Measurements from ENCODE around the gene TP53I11.

TP53I11 gene

DNA sequence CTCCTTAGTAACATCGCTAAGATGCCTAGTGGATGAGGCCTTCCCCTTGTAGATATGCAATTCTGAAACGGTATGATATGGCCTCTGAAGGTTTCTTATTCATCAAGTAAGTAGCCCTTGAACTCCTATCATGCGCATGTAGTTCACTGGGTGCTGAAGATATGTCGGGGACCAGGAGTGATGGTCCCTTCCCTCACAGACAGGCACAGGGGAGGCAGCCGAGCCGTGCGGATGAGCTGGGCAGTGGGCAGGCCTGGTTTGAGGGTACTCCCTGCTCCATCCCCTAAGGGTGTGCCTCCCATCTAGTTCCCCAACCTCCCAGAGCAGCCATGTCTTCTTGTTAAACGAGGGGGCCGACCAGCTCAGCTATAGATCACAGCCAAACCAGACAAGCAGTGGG, 40.1 kb downstream of the TP53I11 start:
- ATAC-seq, result no peak
- TF ChIP-seq TOX (CRISPR knock-in tag; IDR thresholded peaks at IDR 0.05; ENCODE audit: borderline replicate concordance) (no peak), ESRRG (CRISPR knock-in tag; IDR thresholded peaks at IDR 0.05) (no peak), CSDC2 (CRISPR knock-in tag; IDR thresholded peaks at IDR 0.05) (no peak), CREB5 (CRISPR knock-in tag; IDR thresholded peaks at IDR 0.05; ENCODE audit: low read depth) (no peak), OSR1 (CRISPR knock-in tag; IDR thresholded peaks at IDR 0.05) (no peak), PPARA (CRISPR knock-in tag; IDR thresholded peaks at IDR 0.05; ENCODE audit: borderline replicate concordance) (no peak), SNAI2 (CRISPR knock-in tag; IDR thresholded peaks at IDR 0.05) (no peak), ZFP3 (CRISPR knock-in tag; IDR thresholded peaks at IDR 0.05) (no peak), ZNF8 (CRISPR knock-in tag; IDR thresholded peaks at IDR 0.05) (no peak), ZFP30 (CRISPR knock-in tag; IDR thresholded peaks at IDR 0.05) (no peak), ZNF565 (CRISPR knock-in tag; conservative IDR thresholded peaks at IDR 0.05; ENCODE audit: low read depth) (no peak)
- TF ChIP-seq, protein P1, sequence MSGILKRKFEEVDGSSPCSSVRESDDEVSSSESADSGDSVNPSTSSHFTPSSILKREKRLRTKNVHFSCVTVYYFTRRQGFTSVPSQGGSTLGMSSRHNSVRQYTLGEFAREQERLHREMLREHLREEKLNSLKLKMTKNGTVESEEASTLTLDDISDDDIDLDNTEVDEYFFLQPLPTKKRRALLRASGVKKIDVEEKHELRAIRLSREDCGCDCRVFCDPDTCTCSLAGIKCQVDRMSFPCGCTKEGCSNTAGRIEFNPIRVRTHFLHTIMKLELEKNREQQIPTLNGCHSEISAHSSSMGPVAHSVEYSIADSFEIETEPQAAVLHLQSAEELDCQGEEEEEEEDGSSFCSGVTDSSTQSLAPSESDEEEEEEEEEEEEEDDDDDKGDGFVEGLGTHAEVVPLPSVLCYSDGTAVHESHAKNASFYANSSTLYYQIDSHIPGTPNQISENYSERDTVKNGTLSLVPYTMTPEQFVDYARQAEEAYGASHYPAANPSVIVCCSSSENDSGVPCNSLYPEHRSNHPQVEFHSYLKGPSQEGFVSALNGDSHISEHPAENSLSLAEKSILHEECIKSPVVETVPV (CRISPR knock-in tag; IDR thresholded peaks at IDR 0.05), result no peak
- TF ChIP-seq, protein P2, sequence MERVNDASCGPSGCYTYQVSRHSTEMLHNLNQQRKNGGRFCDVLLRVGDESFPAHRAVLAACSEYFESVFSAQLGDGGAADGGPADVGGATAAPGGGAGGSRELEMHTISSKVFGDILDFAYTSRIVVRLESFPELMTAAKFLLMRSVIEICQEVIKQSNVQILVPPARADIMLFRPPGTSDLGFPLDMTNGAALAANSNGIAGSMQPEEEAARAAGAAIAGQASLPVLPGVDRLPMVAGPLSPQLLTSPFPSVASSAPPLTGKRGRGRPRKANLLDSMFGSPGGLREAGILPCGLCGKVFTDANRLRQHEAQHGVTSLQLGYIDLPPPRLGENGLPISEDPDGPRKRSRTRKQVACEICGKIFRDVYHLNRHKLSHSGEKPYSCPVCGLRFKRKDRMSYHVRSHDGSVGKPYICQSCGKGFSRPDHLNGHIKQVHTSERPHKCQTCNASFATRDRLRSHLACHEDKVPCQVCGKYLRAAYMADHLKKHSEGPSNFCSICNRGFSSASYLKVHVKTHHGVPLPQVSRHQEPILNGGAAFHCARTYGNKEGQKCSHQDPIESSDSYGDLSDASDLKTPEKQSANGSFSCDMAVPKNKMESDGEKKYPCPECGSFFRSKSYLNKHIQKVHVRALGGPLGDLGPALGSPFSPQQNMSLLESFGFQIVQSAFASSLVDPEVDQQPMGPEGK (CRISPR knock-in tag; IDR thresholded peaks at IDR 0.05; ENCODE audit: borderline replicate concordance), result no peak

- TF ChIP-seq, protein P3, sequence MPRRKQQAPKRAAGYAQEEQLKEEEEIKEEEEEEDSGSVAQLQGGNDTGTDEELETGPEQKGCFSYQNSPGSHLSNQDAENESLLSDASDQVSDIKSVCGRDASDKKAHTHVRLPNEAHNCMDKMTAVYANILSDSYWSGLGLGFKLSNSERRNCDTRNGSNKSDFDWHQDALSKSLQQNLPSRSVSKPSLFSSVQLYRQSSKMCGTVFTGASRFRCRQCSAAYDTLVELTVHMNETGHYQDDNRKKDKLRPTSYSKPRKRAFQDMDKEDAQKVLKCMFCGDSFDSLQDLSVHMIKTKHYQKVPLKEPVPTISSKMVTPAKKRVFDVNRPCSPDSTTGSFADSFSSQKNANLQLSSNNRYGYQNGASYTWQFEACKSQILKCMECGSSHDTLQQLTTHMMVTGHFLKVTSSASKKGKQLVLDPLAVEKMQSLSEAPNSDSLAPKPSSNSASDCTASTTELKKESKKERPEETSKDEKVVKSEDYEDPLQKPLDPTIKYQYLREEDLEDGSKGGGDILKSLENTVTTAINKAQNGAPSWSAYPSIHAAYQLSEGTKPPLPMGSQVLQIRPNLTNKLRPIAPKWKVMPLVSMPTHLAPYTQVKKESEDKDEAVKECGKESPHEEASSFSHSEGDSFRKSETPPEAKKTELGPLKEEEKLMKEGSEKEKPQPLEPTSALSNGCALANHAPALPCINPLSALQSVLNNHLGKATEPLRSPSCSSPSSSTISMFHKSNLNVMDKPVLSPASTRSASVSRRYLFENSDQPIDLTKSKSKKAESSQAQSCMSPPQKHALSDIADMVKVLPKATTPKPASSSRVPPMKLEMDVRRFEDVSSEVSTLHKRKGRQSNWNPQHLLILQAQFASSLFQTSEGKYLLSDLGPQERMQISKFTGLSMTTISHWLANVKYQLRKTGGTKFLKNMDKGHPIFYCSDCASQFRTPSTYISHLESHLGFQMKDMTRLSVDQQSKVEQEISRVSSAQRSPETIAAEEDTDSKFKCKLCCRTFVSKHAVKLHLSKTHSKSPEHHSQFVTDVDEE (CRISPR knock-in tag; IDR thresholded peaks at IDR 0.05), result no peak
- TF ChIP-seq CSDC2 (CRISPR knock-in tag; IDR thresholded peaks at IDR 0.05) (no peak), ZNF8 (CRISPR knock-in tag; IDR thresholded peaks at IDR 0.05) (no peak)
- no peak for ATAC-seq
These were observed 41.1 kb downstream of the TP53I11 start for GRCh38 chr11:44909557-44909956.

DNA sequence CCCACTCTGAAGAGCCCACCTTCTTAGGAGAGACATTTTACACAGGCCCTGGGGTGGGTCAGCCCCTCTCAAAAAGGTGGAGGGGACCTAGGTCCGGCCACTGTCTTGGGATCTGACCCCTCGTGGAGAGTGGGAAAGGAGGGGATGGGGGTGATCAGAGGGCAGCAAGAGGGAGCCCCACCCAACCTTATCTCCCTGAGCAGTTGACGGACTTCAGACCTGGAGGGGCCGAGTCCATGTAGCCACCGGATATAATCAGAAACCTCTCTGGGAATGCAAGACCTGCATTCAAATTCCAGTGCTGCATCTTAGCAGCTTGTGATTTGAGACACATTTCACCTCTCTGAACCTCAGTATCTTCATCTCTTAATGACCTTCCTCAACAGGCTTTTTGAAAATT, 44.0 kb downstream of the TP53I11 start:
- no peak for ATAC-seq

DNA sequence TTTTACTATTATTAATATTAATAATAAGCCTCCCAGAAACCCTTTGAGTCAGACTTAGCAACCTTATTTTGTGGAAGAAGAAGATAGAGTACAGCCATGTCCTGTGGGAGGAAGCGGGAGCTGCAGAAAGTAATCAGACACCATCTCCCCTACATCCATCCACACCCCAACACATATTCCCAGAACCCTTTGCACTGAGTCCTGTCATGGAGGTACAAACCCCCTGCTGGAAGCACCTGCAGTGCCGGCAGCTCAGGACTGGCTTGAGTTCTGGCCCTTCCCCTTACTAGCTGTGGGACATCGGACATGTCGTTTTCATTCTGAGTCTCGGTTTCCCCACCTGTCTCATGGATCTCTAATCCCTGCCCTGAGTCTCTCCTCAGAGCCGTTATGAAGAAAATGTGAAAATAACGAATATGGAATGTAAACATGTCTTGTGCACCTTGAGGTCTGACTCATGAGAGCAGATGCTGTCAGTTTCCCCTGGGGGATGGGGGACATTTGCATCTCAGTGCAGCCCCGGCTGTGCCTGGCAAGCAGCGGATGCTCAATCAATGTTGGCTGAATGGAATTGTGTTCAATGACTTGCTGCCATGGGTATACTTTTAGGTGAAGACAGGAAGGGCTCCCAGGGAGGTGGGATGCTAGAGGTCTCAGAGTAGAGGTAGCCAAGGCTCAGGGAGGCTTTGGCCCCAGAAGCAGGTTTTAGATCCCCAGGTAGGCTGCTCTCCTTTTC, 45.4 kb downstream of the TP53I11 start:
- no peak for ATAC-seq

More for the DNA sequence above, 44.0 kb downstream of the TP53I11 start:
- TF ChIP-seq ZFP3 (CRISPR knock-in tag; IDR thresholded peaks at IDR 0.05) (no peak), RARB (CRISPR knock-in tag; IDR thresholded peaks at IDR 0.05) (no peak), ZNF70 (CRISPR knock-in tag; IDR thresholded peaks at IDR 0.05) (no peak), ZFP30 (CRISPR knock-in tag; IDR thresholded peaks at IDR 0.05) (no peak), ZC3H10 (CRISPR knock-in tag; IDR thresholded peaks at IDR 0.05) (no peak), ZNF8 (CRISPR knock-in tag; IDR thresholded peaks at IDR 0.05) (no peak)

More for the DNA sequence above, 45.4 kb downstream of the TP53I11 start:
- TF ChIP-seq SNAI2 (CRISPR knock-in tag; IDR thresholded peaks at IDR 0.05) (no peak), ZFP3 (CRISPR knock-in tag; IDR thresholded peaks at IDR 0.05) (no peak), ISL1 (CRISPR knock-in tag; IDR thresholded peaks at IDR 0.05) (no peak), TOX (CRISPR knock-in tag; IDR thresholded peaks at IDR 0.05; ENCODE audit: borderline replicate concordance) (no peak), GLIS3 (CRISPR knock-in tag; IDR thresholded peaks at IDR 0.05) (no peak), ZC3H10 (CRISPR knock-in tag; IDR thresholded peaks at IDR 0.05) (no peak)
- TF ChIP-seq, protein P2 (CRISPR knock-in tag; IDR thresholded peaks at IDR 0.05; ENCODE audit: borderline replicate concordance), result no peak
- TF ChIP-seq, protein P1 (CRISPR knock-in tag; IDR thresholded peaks at IDR 0.05), result no peak
